NCI-H2227 (cell line): ENCODE data around the gene TNFRSF19.
A peak's percentile ranks its signal among the peaks of the same experiment; 100 is the strongest.
"Not testable (repeated sequence)": the region's sequence is repeated elsewhere in the genome, so short reads cannot be mapped to it uniquely, and the experiment has no call there.

Source experiments
- DNase-seq: peaks from one replicate; lab custom pipeline; 2025; ENCODE audit not compliant: unreplicated experiment; lab: John Stamatoyannopoulos, UW

The TNFRSF19 gene

GRCh38 chr13:23567906-23568460, 2.2 kb upstream of the TNFRSF19 start:
- no peak for DNase-seq

GRCh38 chr13:23570921-23571315, 706 bp downstream of the TNFRSF19 start:
- DNase-seq, result no peak

- DNase-seq, result no peak
Observed at GRCh38 chr13:23571431-23571830, 1.2 kb downstream of the TNFRSF19 start.

- no peak for DNase-seq
Observed at GRCh38 chr13:23572836-23573235, 2.6 kb downstream of the TNFRSF19 start.

- no peak for DNase-seq
Observed at GRCh38 chr13:23574421-23575145, 4.4 kb downstream of the TNFRSF19 start.

GRCh38 chr13:23575632-23576031, 5.4 kb downstream of the TNFRSF19 start:
- no peak for DNase-seq

- DNase-seq, result peak; percentile 56
Observed at GRCh38 chr13:23578411-23579071, 8.3 kb downstream of the TNFRSF19 start.

- peak; percentile 84 for DNase-seq
Observed at GRCh38 chr13:23579072-23579895, 9.1 kb downstream of the TNFRSF19 start.

- no peak for DNase-seq
Observed at GRCh38 chr13:23579896-23580683, 9.9 kb downstream of the TNFRSF19 start.

GRCh38 chr13:23580684-23581060, 10.5 kb downstream of the TNFRSF19 start:
- no peak for DNase-seq

- no peak for DNase-seq
Observed at GRCh38 chr13:23583491-23583890, 13.3 kb downstream of the TNFRSF19 start.

GRCh38 chr13:23584275-23584674, 14.1 kb downstream of the TNFRSF19 start:
- DNase-seq, result no peak

GRCh38 chr13:23586336-23586735, 16.1 kb downstream of the TNFRSF19 start:
- no peak for DNase-seq

GRCh38 chr13:23588666-23589065, 18.5 kb downstream of the TNFRSF19 start:
- DNase-seq, result no peak

- no peak for DNase-seq
Observed at GRCh38 chr13:23592596-23592995, 22.4 kb downstream of the TNFRSF19 start.

GRCh38 chr13:23593148-23593547, 22.9 kb downstream of the TNFRSF19 start:
- no peak for DNase-seq

- DNase-seq, result not testable (repeated sequence)
Observed at GRCh38 chr13:23594290-23594689, 24.1 kb downstream of the TNFRSF19 start.

- no peak for DNase-seq
Observed at GRCh38 chr13:23598369-23598768, 28.2 kb downstream of the TNFRSF19 start.

GRCh38 chr13:23599083-23599925, 29.1 kb downstream of the TNFRSF19 start:
- DNase-seq, result no peak

GRCh38 chr13:23600100-23600499, 29.9 kb downstream of the TNFRSF19 start:
- no peak for DNase-seq
